GM19455 (cell line): ENCODE results near the gene GABPA.

Experiments
- ATAC-seq: cut with Tn5 transposase; IDR thresholded peaks from one replicate; pipeline ENCODE4 v1.9.1; 2021; ENCODE audit not compliant: unreplicated experiment

The GABPA gene

GRCh38 chr21:25801217-25802014 is 66.6 kb downstream of the GABPA start:
- peak; percentile 99 for ATAC-seq

DNA sequence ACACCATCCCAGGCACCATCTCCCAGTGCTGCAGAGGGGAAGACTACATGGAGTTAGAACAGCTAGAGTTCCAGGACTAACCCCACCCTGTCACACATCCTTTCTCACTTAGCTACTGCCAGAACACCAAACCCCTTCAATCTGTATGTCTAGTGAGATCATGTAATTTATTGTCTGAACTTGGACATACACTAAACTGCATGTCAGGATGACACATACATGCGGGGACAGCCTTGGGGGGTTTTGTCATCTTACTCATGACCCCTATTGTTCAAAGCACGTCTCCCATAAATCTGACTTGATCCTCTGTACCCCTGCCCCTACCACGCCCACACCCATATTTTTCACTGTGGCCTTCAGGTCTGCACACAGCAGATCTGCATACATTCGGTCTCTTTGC is 71.3 kb downstream of the GABPA start:
- ATAC-seq: no peak

- no peak for ATAC-seq
Measured at GRCh38 chr21:25807191-25807590, 72.4 kb downstream of the GABPA start.

GRCh38 chr21:25809013-25809412 is 74.2 kb downstream of the GABPA start:
- no peak for ATAC-seq

DNA sequence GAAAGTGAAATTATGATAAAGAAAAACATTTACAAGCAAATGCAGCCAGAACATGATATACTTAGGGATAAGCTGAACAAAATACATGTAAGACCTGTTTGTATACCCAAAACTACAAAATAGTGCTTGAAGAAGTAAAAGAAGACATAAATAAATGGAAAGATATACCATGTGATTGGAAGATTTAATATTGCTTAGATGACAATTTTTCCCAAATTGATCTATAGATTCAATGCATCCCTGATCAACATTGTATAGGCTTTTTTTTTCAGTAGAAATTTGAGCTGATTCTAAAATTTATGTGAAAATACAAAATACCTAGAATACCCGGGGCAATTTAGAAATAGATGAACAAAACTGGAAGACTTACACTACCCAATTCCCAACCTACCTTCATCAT is 76.4 kb downstream of the GABPA start:
- ATAC-seq: no peak

DNA sequence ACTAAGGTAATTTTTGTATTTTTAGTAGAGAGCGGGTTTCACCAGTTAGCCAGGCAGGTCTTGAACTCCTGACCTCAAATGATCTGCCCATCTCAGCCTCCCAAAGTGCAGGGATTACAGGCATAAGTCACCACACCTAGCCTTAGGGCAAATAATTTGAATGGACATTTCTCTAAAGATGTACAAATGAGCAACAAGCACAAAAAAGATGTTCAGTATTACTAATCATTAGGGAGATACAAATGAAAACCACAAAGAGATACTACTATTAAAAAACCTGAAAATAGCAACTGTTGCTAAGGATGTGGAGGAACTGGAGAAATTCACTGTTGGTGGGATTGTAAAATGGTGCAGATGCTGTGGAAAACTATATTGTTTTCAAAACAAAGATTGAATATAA is 79.1 kb downstream of the GABPA start:
- ATAC-seq: no peak

DNA sequence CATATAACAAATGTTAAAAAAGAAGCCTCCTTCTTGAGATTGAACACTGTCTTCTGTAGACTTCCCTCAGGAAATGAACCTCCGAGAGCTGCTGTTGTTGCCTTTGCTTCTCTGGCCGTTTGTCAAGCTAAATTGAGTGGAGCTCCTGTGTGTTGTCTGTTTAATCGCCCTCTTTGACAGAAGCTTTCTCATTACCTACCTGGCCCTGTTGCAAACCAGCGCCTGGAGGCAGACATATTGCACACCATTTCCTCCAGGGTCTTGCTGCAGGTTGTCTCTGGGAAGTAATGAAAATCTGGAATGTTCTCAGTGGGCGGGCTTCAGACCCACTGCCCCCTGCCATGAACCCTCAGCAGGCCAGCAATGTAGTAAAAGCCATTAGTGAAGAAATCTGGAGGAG is 83.3 kb downstream of the GABPA start:
- no peak for ATAC-seq

GRCh38 chr21:25818551-25818950 is 83.8 kb downstream of the GABPA start:
- no peak for ATAC-seq
